A673 (cell line): ENCODE results near the gene SHISA8. TPM values are rescaled to one million over a fixed set of nuclear protein-coding genes. Genes with fewer than 3 reads are reported as not detected.
A peak's percentile ranks its signal among the peaks of the same experiment; 100 is the strongest.

Experiments used
- BruUV-seq: library from RNA; stranded (reverse); fragments of 400-500 nt; replicated peaks from 2 replicates; lab custom pipeline; 2021; lab: Mats Ljungman, UMichigan
- CTCF ChIA-PET: fragments of 300-600 bp; sonication (Branson Sonifier 250); formaldehyde crosslinking; loops from one replicate; lab custom pipeline; 2022; ENCODE audit warnings: antibody characterized with exemption; lab: Charles Lee
- POLR2A ChIA-PET: fragments of 300-600 bp; sonication (Branson Sonifier 250); formaldehyde crosslinking; loops from one replicate; lab custom pipeline; 2022; ENCODE audit warnings: antibody characterized with exemption; ENCODE audit not compliant: low non-redundant PET; lab: Charles Lee
- DNase-seq: peaks from one replicate; pipeline ENCODE4 v3.0.0-alpha.2; 2015; ENCODE audit warnings: low spot score
- H3K27ac ChIP-seq: fragments of 200-600 bp; sonication (generic); 2 replicates; pipeline ENCODE4 v1.5.1; 2016; ENCODE audit warnings: mixed run types, low read depth, mild to moderate bottlenecking, mixed read lengths, antibody characterized with exemption, low read length; ENCODE audit not compliant: poor library complexity, severe bottlenecking
- H3K27me3 ChIP-seq: fragments of 200-600 bp; sonication (generic); replicated peaks from 2 replicates; pipeline ENCODE4 v1.6.1; 2017; ENCODE audit warnings: mixed run types, low read depth, mild to moderate bottlenecking, mixed read lengths, antibody characterized with exemption, low read length; ENCODE audit not compliant: insufficient read depth, poor library complexity
- H3K36me3 ChIP-seq: fragments of 200-600 bp; sonication (generic); 2 replicates; pipeline ENCODE4 v1.6.1; 2016; ENCODE audit warnings: mixed run types, mild to moderate bottlenecking, mixed read lengths, antibody characterized with exemption, low read length; ENCODE audit not compliant: insufficient read depth, poor library complexity, severe bottlenecking
- H3K4me1 ChIP-seq: fragments of 200-600 bp; sonication (generic); 2 replicates; pipeline ENCODE4 v1.6.1; 2017; ENCODE audit warnings: mixed run types, mild to moderate bottlenecking, mixed read lengths, antibody characterized with exemption, low read length; ENCODE audit not compliant: insufficient read depth, poor library complexity, severe bottlenecking
- H3K4me3 ChIP-seq: fragments of 200-600 bp; sonication (generic); 2 replicates; pipeline ENCODE4 v1.5.1; 2016; ENCODE audit warnings: low read depth, mixed run types, mild to moderate bottlenecking, mixed read lengths, low read length; ENCODE audit not compliant: poor library complexity, severe bottlenecking
- H3K9me3 ChIP-seq: fragments of 200-600 bp; sonication (generic); 2 replicates; pipeline ENCODE4 v1.6.1; 2016; ENCODE audit warnings: mixed run types, low read depth, mild to moderate bottlenecking, mixed read lengths, antibody characterized with exemption, low read length; ENCODE audit not compliant: poor library complexity, severe bottlenecking
- CTCF ChIP-seq: fragments of 300-800, 200-600 bp; sonication (generic); conservative IDR thresholded peaks from 2 replicates; pipeline ENCODE4 v1.5.1; 2017; ENCODE audit warnings: low read depth, mild to moderate bottlenecking, antibody characterized with exemption, low read length, moderate library complexity, mixed read lengths
- EZH2 ChIP-seq: fragments of 200-600 bp; sonication (generic); IDR thresholded peaks from 2 replicates; pipeline ENCODE4 v1.6.1; 2017; ENCODE audit warnings: borderline replicate concordance, low read depth, mild to moderate bottlenecking, mixed read lengths, antibody characterized with exemption, low read length; ENCODE audit not compliant: poor library complexity, severe bottlenecking
- intact Hi-C: fragments of 100-400 bp; cut with micrococcal nuclease; formaldehyde crosslinking; loops from one replicate; pipeline ENCODE4 v1.10.0; 2022; ENCODE audit not compliant: unreplicated experiment
- total RNA-seq: library from RNA; stranded (reverse); gene quantifications from 2 replicates; pipeline ENCODE4 v1.2.3, GENCODE V29; 2021

SHISA8 gene
- total RNA-seq, 1 experiment from 2014 or later = 1.4 TPM

GRCh38 chr22:41957941-41958556 is 43.2 kb upstream of the SHISA8 start:
- POLR2A ChIA-PET = no interaction called here
- BruUV-seq = no TSS peak
- Histone ChIP-seq H3K27ac (no peak overlapping the region), H3K36me3 (no peaks in the 10 kb centered on the region), H3K4me1 (peaks cover 9% of the 10 kb centered on the region), H3K27me3 (no peaks in the 10 kb centered on the region), H3K4me3 (no peak overlapping the region), H3K9me3 (no peaks in the 10 kb centered on the region)
- no peak for TF ChIP-seq EZH2
- no peak for TF ChIP-seq CTCF
- DNase-seq = no peak
- CTCF ChIA-PET = no interaction called here
- intact Hi-C loops = no loop called here

GRCh38 chr22:41952713-41953112 is 37.8 kb upstream of the SHISA8 start:
- no TSS peak for BruUV-seq
- Histone ChIP-seq H3K9me3 (no peaks in the 10 kb centered on the region), H3K27ac (no peak overlapping the region), H3K36me3 (no peaks in the 10 kb centered on the region), H3K4me1 (peaks cover 14% of the 10 kb centered on the region), H3K27me3 (no peaks in the 10 kb centered on the region), H3K4me3 (no peak overlapping the region)
- DNase-seq = no peak
- CTCF ChIA-PET = no interaction called here
- POLR2A ChIA-PET = no interaction called here
- TF ChIP-seq CTCF (no peak), EZH2 (no peak)
- intact Hi-C loops = no loop called here

- no peak for TF ChIP-seq EZH2
- no peak for TF ChIP-seq CTCF
- H3K36me3 ChIP-seq = no peaks in the 10 kb centered on the region
- no TSS peak for BruUV-seq
- H3K27ac ChIP-seq = no peak within 1 kb of the TSS
- peaks cover 20% of the 10 kb centered on the region for H3K4me1 ChIP-seq
- H3K4me3 ChIP-seq = no peak within 1 kb of the TSS
- DNase-seq = peak; percentile 48
- POLR2A ChIA-PET = no interaction called here
- CTCF ChIA-PET = no interaction called here
- intact Hi-C loops = no loop called here
- no peaks in the 10 kb centered on the region for H3K27me3 ChIP-seq
- H3K9me3 ChIP-seq = no peaks in the 10 kb centered on the region
These were observed 37.1 kb upstream of the SHISA8 start, which contains the start of gene SMIM45 for GRCh38 chr22:41951898-41952474. Gene SMIM45 (plus strand): TSS chr22:41952150.
